ENCODE data around the gene TULP4. TPM values are rescaled to one million over a fixed set of nuclear protein-coding genes. Genes with fewer than 3 reads are reported as not detected.

The TULP4 gene
- total RNA-seq, 1 experiment from 2014 or later = 105 TPM

DNA sequence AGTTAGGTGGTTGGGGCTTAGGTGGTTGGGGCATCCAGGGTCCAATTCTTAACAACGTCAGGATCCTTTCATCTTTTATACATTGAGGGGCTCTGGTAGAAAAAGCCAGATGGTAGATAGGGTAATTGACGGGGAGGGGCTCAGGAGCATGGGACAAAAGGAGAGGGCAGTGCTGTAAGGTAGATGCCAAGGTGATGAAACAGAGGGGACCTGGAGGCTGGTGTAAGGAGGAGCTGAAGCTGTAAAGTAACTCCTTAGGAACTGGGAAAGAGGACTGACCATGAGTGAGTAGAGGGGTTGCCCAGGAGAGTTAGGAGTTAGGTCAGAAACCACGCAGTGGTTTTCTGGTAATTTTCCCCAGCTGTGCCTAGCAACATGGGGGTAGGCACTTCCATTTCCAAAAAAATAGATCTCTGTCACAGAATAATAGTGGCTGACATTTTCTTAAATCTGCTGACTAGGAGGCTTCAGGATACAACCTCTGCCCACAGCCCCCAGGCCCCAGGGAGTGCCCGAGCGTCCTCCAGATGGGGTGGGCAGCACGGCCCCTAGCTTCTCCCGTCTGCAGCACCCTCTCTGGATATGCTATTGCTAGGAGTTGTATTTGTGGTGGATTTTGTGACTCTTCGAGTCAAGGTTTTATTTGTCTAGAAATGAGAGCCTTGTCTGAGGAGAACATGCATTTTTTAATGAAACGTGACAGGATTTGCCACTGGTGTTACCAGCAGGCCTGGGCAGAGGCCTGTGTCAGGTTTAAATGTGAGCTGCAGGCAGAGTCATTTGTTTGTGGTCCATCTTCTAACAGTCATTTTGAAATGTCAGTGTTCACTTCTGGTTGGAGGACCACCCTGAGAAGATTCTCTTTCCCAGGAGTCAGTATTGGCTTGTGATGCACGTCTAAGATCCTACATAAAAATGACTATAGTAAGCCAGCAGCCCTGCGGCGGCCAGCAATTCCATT, 44.6 kb downstream of the TULP4 start:
- H3K4me1 Mint-ChIP-seq (ENCODE audit: low read depth, unreplicated experiment) = peaks cover 43% of the 10 kb centered on the region
- intact Hi-C loops (cut with micrococcal nuclease; ENCODE audit: unreplicated experiment) = no loop called here
- no peak for DNase-seq
- CTCF ChIA-PET = no interaction called here
- no TSS peak for BruUV-seq (replicated peaks)
- no peaks in the 10 kb centered on the region for H3K27me3 Mint-ChIP-seq (ENCODE audit: unreplicated experiment)
- no peak overlapping the region for H3K4me3 Mint-ChIP-seq (ENCODE audit: low read depth, unreplicated experiment)
- H3K9me3 Mint-ChIP-seq (ENCODE audit: low read depth, unreplicated experiment) = no peaks in the 10 kb centered on the region
- TF ChIP-seq, protein P1, sequence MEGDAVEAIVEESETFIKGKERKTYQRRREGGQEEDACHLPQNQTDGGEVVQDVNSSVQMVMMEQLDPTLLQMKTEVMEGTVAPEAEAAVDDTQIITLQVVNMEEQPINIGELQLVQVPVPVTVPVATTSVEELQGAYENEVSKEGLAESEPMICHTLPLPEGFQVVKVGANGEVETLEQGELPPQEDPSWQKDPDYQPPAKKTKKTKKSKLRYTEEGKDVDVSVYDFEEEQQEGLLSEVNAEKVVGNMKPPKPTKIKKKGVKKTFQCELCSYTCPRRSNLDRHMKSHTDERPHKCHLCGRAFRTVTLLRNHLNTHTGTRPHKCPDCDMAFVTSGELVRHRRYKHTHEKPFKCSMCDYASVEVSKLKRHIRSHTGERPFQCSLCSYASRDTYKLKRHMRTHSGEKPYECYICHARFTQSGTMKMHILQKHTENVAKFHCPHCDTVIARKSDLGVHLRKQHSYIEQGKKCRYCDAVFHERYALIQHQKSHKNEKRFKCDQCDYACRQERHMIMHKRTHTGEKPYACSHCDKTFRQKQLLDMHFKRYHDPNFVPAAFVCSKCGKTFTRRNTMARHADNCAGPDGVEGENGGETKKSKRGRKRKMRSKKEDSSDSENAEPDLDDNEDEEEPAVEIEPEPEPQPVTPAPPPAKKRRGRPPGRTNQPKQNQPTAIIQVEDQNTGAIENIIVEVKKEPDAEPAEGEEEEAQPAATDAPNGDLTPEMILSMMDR (IDR thresholded peaks at IDR 0.05; ENCODE audit: unreplicated experiment) = no peak
- H3K27ac Mint-ChIP-seq (ENCODE audit: unreplicated experiment) = no peak overlapping the region
- H3K36me3 Mint-ChIP-seq (ENCODE audit: insufficient read depth, unreplicated experiment) = peaks cover 5% of the 10 kb centered on the region

DNA sequence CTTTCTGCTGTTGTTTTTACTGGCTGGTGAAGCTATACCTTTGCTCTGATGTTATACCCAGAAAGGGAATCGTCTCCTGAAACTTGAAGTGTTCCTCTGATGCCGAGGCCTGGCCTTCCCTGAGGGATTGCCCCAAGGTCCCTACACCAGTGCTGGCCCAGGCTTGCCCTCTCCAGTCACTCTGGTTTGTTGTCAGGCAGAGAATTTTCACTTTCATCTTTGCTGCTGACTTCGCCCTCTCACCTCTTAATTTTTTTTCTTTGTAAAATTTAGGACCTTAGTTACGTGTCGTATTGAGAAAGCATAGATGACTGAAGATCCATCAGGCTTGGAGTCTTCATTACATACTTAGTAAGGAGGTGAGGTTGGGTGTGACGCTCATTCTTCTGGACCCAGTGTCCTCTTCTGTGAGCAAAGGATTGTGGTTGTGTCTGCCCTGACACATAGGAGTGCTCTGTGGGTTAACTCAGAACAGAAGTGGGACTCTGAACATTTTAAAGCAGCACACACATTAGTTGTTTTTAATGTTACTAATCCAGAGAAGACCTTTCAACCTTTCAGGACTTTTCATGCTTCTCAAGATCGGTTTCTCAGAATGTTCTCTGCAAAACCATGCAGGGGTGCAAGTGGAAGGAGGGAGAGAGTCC, 45.4 kb downstream of the TULP4 start:
- DNase-seq = no peak
- TF ChIP-seq, protein P1 (IDR thresholded peaks at IDR 0.05; ENCODE audit: unreplicated experiment) = no peak
- Mint-ChIP-seq H3K36me3 (ENCODE audit: insufficient read depth, unreplicated experiment) (peaks cover 5% of the 10 kb centered on the region), H3K9me3 (ENCODE audit: low read depth, unreplicated experiment) (no peaks in the 10 kb centered on the region), H3K4me3 (ENCODE audit: low read depth, unreplicated experiment) (no peak overlapping the region), H3K27ac (ENCODE audit: unreplicated experiment) (no peak overlapping the region), H3K4me1 (ENCODE audit: low read depth, unreplicated experiment) (peaks cover 43% of the 10 kb centered on the region), H3K27me3 (ENCODE audit: unreplicated experiment) (no peaks in the 10 kb centered on the region)
- intact Hi-C loops (cut with micrococcal nuclease; ENCODE audit: unreplicated experiment) = no loop called here
- no TSS peak for BruUV-seq (replicated peaks)
- CTCF ChIA-PET = interaction anchor here (1.5 kb wide), 1 partner anchor 10 kb away, joined by 3 read pairs; no protein-coding TSS in a partner anchor

DNA sequence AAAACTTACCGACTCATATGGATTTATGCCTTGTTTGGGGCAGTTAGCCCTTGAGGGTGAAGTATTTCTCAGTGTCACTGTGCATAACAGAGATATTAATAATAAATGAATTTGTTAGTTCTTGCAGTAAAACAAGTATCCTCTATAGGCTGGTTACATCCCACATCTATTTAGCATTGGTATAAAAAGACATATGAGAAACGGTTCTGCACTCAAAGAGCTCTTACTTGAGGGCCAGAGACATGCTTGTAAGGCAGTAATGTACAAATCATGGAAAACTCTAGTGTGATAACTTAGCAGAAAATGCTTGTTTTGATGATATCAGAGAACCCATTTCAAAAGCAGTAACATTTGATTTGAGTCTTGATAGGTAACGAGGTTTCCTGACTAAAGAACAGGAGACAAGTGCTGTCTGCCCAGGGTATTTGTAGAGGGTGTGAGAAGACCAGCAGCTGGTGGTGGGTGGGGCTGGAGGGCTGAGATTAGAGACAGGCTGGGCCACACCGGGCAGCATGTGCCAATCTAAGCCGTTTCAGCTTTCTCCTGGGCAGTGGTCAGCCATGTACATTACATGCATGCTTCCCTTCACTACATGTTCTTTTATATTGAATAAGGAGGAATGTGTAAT, 46.3 kb downstream of the TULP4 start:
- intact Hi-C loops (cut with micrococcal nuclease; ENCODE audit: unreplicated experiment) = no loop called here
- Mint-ChIP-seq H3K4me3 (ENCODE audit: low read depth, unreplicated experiment) (no peak overlapping the region), H3K27me3 (ENCODE audit: unreplicated experiment) (no peaks in the 10 kb centered on the region), H3K36me3 (ENCODE audit: insufficient read depth, unreplicated experiment) (peaks cover 5% of the 10 kb centered on the region), H3K9me3 (ENCODE audit: low read depth, unreplicated experiment) (no peaks in the 10 kb centered on the region), H3K4me1 (ENCODE audit: low read depth, unreplicated experiment) (peaks cover 43% of the 10 kb centered on the region), H3K27ac (ENCODE audit: unreplicated experiment) (no peak overlapping the region)
- DNase-seq = no peak
- no TSS peak for BruUV-seq (replicated peaks)
- TF ChIP-seq, protein P1 (IDR thresholded peaks at IDR 0.05; ENCODE audit: unreplicated experiment) = no peak
- CTCF ChIA-PET = interaction anchor here (0.6 to 1.5 kb wide), 3 partner anchors 10 to 101 kb away, joined by 3 to 4 read pairs (median 3); no protein-coding TSS in a partner anchor

DNA sequence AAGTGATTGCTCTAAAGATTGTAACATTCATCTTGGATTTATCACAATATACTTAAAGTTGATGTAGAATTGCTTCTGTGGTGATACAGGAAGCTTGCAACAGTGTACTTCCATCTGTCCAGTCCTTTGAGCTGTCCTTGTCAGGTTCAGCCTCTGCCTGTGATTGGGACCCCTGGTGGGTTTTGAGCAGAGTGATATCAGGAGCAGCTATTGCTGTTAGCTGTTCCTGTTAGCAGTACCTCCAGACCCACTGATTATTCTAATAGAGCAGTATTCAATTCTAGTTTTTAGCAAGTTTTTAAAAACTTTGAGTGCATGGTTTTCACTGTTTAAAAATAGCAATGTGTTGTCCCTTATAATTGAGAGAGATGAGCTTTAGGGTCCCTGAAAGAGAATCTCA, 48.8 kb downstream of the TULP4 start:
- TF ChIP-seq, protein P1 (IDR thresholded peaks at IDR 0.05; ENCODE audit: unreplicated experiment) = no peak
- Mint-ChIP-seq H3K9me3 (ENCODE audit: low read depth, unreplicated experiment) (peaks cover 3% of the 10 kb centered on the region), H3K27ac (ENCODE audit: unreplicated experiment) (no peak overlapping the region), H3K4me1 (ENCODE audit: low read depth, unreplicated experiment) (peaks cover 18% of the 10 kb centered on the region), H3K4me3 (ENCODE audit: low read depth, unreplicated experiment) (no peak overlapping the region), H3K36me3 (ENCODE audit: insufficient read depth, unreplicated experiment) (no peaks in the 10 kb centered on the region), H3K27me3 (ENCODE audit: unreplicated experiment) (no peaks in the 10 kb centered on the region)
- no peak for DNase-seq
- intact Hi-C loops (cut with micrococcal nuclease; ENCODE audit: unreplicated experiment) = no loop called here
- CTCF ChIA-PET = interaction anchor here (0.6 kb wide), 1 partner anchor 32 kb away, joined by 3 read pairs; no protein-coding TSS in a partner anchor
- no TSS peak for BruUV-seq (replicated peaks)
